DND-41 (cell line): ENCODE results near the gene ISY1.

Experiments used
- ATAC-seq: fragments of 200-7000 bp; cut with Tn5 transposase; 3 replicates; pipeline ENCODE4 v1.9.1; 2021; ENCODE audit warnings: low read depth; ENCODE audit not compliant: insufficient read depth
- DNase-seq: peaks from one replicate; pipeline ENCODE4 v3.0.0-alpha.2; 2020
- H2AFZ ChIP-seq: 2 replicates; pipeline ENCODE4 v1.6.0; 2012; ENCODE audit warnings: low read depth, low read length
- H3K27ac ChIP-seq: 2 replicates; pipeline ENCODE4 v1.5.1; 2012; ENCODE audit warnings: low read length, inconsistent platforms
- H3K27me3 ChIP-seq: fragments of 200-600 bp; sonication (generic); 2 replicates; pipeline ENCODE4 v1.6.0; 2012; ENCODE audit warnings: low read length, mild to moderate bottlenecking, inconsistent platforms; ENCODE audit not compliant: insufficient read depth, poor library complexity
- H3K36me3 ChIP-seq: 2 replicates; pipeline ENCODE4 v1.5.1; 2012; ENCODE audit warnings: low read length, inconsistent platforms; ENCODE audit not compliant: insufficient read depth
- H3K4me1 ChIP-seq: 2 replicates; pipeline ENCODE4 v1.5.1; 2012; ENCODE audit warnings: mild to moderate bottlenecking, low read length; ENCODE audit not compliant: insufficient read depth
- H3K4me2 ChIP-seq: 2 replicates; pipeline ENCODE4 v1.6.0; 2012; ENCODE audit warnings: mild to moderate bottlenecking, moderate library complexity, low read length, inconsistent platforms; ENCODE audit not compliant: insufficient read depth
- H3K4me3 ChIP-seq, 2 experiments: fragments of 200-600 bp in 1 of 2; shearing (Covaris generic) in 1 of 2; 2 replicates each; pipeline ENCODE4 v1.5.1; 2012 to 2016; ENCODE audit warnings: inconsistent platforms in 2 of 2, low read length in 2 of 2, mild to moderate bottlenecking in 2 of 2, low read depth in 1 of 2, moderate library complexity in 1 of 2
- H3K79me2 ChIP-seq: 2 replicates; pipeline ENCODE4 v1.6.0; 2012; ENCODE audit warnings: low read length, inconsistent platforms; ENCODE audit not compliant: insufficient read depth
- H3K9ac ChIP-seq: 2 replicates; pipeline ENCODE4 v1.6.0; 2012; ENCODE audit warnings: low read depth, mild to moderate bottlenecking, inconsistent platforms, low read length, moderate library complexity
- H3K9me3 ChIP-seq: 2 replicates; pipeline ENCODE4 v1.5.1; 2012; ENCODE audit warnings: low read length, moderate library complexity, mild to moderate bottlenecking, inconsistent platforms; ENCODE audit not compliant: insufficient read depth, severe bottlenecking
- H4K20me1 ChIP-seq: 2 replicates; pipeline ENCODE4 v1.6.0; 2012; ENCODE audit warnings: low read length; ENCODE audit not compliant: insufficient read depth
- CTCF ChIP-seq: IDR thresholded peaks from 2 replicates; pipeline ENCODE4 v1.5.1; 2012; ENCODE audit warnings: borderline replicate concordance, low read length, moderate library complexity, mild to moderate bottlenecking; ENCODE audit not compliant: poor library complexity, severe bottlenecking; ENCODE audit errors: extremely low read depth
- EZH2 ChIP-seq: IDR thresholded peaks from 3 replicates; pipeline ENCODE4 v1.6.1; 2012; ENCODE audit warnings: borderline replicate concordance, low read depth, mild to moderate bottlenecking, moderate library complexity, low read length, inconsistent platforms; ENCODE audit not compliant: severe bottlenecking

ISY1 gene

GRCh38 chr3:129181819-129182218 is 21.0 kb upstream of the ISY1 start:
- ATAC-seq (no peak), DNase-seq (no peak)
- Histone ChIP-seq H3K79me2 (peaks cover 89% of the 10 kb centered on the region), H3K27me3 (no peaks in the 10 kb centered on the region), H3K4me3 (peak overlapping the region; percentile 50 to 67), H3K9me3 (no peaks in the 10 kb centered on the region), H4K20me1 (peaks cover 56% of the 10 kb centered on the region), H3K27ac (peak overlapping the region; percentile 97), H2AFZ (no peak overlapping the region), H3K36me3 (peaks cover 58% of the 10 kb centered on the region), H3K4me1 (peaks cover 66% of the 10 kb centered on the region), H3K4me2 (peak overlapping the region; percentile 75), H3K9ac (peak overlapping the region; percentile 98)
- TF ChIP-seq CTCF: no peak
- TF ChIP-seq EZH2: no peak

- Histone ChIP-seq H4K20me1 (peaks cover 70% of the 10 kb centered on the region), H3K36me3 (peaks cover 71% of the 10 kb centered on the region), H3K27ac (no peak overlapping the region), H3K9me3 (no peaks in the 10 kb centered on the region), H3K4me1 (peaks cover 67% of the 10 kb centered on the region), H3K9ac (peak overlapping the region; percentile 98; the same call in 1 of the 2 replicates), H3K4me2 (peak overlapping the region; percentile 75; the same call in 1 of the 2 replicates), H3K27me3 (no peaks in the 10 kb centered on the region), H3K79me2 (peaks cover 98% of the 10 kb centered on the region), H3K4me3 (peak overlapping the region in 1 of 2 experiments; percentile 34; a peak in 1 of 4 replicates), H2AFZ (no peak overlapping the region)
- DNase-seq (no peak), ATAC-seq (no peak)
- TF ChIP-seq CTCF (no peak), EZH2 (no peak)
Measured at GRCh38 chr3:129180461-129180860, 19.6 kb upstream of the ISY1 start.

GRCh38 chr3:129176051-129176450 is 15.2 kb upstream of the ISY1 start:
- Histone ChIP-seq H3K4me3 (no peak overlapping the region), H3K36me3 (peaks cover 87% of the 10 kb centered on the region), H4K20me1 (peaks cover 95% of the 10 kb centered on the region), H3K79me2 (peaks cover 100% of the 10 kb centered on the region), H3K27me3 (no peaks in the 10 kb centered on the region), H3K27ac (no peak overlapping the region), H2AFZ (no peak overlapping the region), H3K4me2 (peak overlapping the region; percentile 29; the same call in 1 of the 2 replicates), H3K9ac (no peak overlapping the region), H3K9me3 (no peaks in the 10 kb centered on the region), H3K4me1 (peaks cover 44% of the 10 kb centered on the region)
- ATAC-seq (no peak), DNase-seq (no peak)
- no peak for TF ChIP-seq EZH2

- peaks cover 97% of the 10 kb centered on the region for H3K79me2 ChIP-seq
- no peak for ATAC-seq
- no peak for DNase-seq
- H3K4me3 ChIP-seq: no peak overlapping the region
- H3K9me3 ChIP-seq: no peaks in the 10 kb centered on the region
- peaks cover 22% of the 10 kb centered on the region; the same call in 1 of the 2 replicates for H3K4me1 ChIP-seq
- H4K20me1 ChIP-seq: peaks cover 86% of the 10 kb centered on the region
- no peak overlapping the region for H2AFZ ChIP-seq
- TF ChIP-seq CTCF: no peak
- TF ChIP-seq EZH2: no peak
- no peak overlapping the region for H3K4me2 ChIP-seq
- peaks cover 87% of the 10 kb centered on the region for H3K36me3 ChIP-seq
- H3K9ac ChIP-seq: no peak overlapping the region
- no peaks in the 10 kb centered on the region for H3K27me3 ChIP-seq
- no peak overlapping the region for H3K27ac ChIP-seq
Measured at GRCh38 chr3:129173725-129174124, 12.9 kb upstream of the ISY1 start.
